Measurements from ENCODE around the gene FTO.

FTO gene

GRCh38 chr16:53756275-53756996 is 52.5 kb downstream of the FTO start:
- DNase-seq = no peak

- no peak for DNase-seq
These were observed 54.1 kb downstream of the FTO start for GRCh38 chr16:53757971-53758609.

DNA sequence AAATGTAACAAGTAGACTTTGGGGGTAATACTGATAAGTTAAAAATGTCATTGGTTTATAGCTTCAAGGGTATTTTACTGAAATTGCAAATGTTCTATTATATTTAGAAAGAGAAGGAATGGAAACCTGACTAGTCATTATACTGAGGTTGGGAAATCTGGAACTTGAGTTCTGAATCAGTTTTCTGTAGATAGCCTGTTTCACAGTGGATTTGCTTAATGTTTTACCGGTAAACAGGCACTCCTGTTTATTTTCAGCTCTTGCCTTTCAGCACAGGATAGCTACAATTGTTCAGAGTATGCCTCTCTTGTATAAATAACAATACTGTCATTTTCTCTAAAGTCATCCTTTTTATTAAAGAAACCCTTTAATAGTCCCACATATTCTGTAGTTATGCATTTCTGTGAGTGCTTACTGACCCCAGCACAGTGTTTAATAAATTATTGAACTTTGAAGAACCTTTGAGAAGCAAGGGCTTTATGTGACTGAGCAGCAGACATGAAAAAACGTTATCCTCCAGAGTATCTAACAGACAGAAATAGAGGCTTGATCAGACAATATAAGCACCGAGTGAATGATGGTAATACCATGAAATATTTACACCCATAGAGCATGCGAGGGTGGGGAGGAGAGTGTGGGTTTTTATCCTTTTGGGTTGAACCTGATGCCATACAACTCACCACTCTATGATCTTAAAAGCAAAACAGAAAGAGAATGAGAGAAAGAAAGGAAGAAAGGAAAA is 58.2 kb downstream of the FTO start:
- no peak for DNase-seq

GRCh38 chr16:53766304-53767016 is 62.5 kb downstream of the FTO start:
- DNase-seq = no peak

- DNase-seq = no peak
These were observed 64.2 kb downstream of the FTO start for GRCh38 chr16:53768167-53768566.

DNA sequence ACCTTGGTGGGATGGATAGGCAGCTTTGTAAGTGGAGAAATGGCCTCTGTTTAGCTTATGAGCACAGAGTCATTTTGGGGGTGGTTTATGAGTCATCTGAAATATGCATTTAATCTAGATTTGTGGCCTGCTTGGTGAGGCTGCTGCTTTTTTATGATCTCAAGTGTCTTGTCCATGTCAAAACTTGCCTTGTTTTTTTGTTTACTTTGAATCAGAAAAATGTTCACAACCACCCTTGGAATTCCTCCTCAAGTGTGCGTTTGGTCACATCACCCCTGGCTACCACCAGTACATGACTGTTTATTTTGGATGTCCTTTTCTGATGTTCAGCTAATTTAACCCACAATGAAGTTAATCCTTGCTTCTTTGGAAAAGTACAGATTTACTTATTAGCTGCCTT is 64.6 kb downstream of the FTO start:
- no peak for DNase-seq

DNA sequence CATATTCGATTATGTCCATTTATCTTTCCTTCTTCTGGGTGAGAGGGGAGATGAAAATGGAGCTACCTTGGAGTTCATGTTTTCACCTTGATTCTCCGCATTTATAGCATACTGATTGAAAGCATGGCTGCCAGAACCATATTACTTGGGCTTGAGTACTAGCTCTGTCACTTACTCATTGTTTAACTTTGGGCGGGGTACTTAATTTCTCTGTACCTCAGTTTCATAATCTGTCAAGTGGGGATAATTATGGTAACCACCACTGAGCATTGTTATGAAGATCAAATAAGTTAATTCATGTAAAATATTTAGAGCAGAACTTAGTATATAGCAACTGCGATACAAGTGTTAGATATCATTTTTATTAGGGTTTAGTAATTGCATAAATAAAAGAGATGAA is 65.2 kb downstream of the FTO start:
- DNase-seq = no peak

DNA sequence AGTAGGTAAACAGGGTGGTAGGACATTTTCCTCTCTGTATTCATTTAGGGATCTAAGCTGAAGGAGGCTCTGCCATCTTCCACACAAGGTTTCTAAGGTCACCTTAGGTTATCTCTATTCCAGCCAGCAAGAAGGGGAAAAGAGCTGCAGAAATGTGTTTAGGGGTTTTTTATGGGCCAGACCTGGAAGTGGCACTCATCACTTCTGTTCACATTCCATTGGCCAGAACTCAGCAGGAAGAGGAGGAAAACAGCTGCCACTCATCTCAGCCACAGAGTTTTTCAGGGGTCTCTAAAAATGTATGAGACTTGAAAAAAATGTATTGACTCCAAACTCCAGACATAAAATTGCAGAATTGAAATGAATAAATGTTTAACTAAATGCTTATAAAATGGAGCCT is 65.8 kb downstream of the FTO start:
- DNase-seq = no peak

GRCh38 chr16:53770641-53771040 is 66.7 kb downstream of the FTO start:
- no peak for DNase-seq

DNA sequence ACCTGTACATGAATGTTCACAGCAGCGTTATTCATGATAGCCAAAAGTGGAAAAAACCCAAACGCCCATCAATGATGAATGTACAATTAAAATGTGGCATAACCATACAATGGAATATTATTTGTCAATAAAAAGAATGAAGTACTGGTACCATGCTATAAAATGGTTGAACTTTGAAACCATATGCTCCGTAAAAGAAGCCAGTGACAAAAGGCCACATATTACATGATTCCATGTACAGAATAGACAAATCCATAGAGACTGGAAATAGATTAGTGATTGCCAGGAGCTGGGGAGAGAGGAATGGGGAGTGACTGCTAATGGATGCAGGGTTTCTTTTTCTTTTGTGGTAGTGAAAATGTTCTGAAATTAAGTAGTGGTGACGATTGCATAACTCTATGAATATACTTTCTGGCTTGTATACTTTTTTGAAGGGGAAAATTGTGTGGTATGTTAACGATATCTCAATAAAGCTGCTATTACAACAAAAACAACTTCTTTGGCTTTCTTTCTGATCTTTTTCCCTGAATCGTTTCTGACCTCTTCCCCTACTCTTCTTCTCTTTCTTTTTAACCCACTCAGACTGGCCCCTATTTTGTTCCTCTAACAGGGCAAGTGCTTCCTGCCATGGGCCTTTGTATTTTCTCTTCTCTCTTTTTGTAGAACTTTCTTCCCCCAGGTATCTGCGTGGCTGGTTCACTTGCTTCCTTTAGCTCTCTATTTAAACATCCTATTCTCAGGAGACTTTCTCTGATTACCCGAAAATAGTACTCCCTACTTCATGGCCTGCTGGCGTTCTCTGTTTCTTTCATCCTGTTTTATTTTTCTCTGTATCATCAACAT is 67.9 kb downstream of the FTO start:
- DNase-seq = no peak

DNA sequence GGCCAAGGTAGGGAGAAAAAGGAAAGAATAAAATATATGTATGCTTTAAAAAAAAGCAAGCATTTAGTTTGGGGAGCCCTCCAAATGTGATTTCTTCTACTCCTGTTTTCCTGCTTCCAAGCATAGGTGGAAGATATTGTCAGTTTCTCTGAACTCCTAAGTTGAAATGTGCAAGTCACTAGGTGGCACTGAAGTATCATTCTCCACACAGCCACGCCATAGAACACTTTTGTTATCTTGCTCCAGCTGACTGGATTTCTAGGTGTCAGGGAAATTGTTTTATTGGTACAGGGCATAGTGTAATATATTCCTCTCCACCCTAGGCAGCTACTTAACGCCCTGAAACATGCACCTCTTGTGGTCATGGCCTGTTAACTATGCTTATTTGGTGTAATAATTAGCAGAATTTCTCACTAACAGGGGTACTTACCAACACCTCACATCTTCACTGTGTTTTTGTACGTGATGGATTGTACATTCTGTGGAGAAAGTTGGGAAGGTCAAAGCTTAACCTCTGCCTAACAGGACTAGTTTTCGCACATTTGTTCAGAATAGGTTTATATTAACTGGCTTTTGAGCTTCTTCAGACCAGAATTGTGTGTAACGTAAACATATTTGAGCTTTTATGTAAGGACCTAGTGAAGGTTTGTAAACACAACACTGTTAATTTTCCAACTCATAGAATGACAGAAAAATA is 69.3 kb downstream of the FTO start:
- no peak for DNase-seq

DNA sequence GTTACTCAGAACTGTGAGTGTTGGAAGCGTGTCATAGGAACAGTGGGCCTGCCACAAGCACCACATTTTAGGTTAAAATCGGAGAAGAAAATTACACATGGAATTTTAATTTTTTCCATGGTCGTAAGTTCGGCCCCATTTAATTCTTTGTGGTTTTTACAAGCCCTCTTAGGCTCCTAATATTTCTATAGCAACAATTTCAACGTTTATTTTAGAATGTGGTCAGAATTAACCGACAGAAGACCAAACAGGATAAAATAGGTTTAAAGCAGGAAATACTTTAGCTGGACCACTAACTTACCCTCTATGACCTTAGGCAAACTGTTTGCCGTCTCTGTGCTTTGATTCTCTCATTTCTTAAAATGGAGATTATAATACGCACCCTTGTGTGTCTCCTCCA is 69.9 kb downstream of the FTO start:
- no peak for DNase-seq

GRCh38 chr16:53775106-53775820 is 71.3 kb downstream of the FTO start:
- DNase-seq = no peak

GRCh38 chr16:53775821-53776431 is 72.0 kb downstream of the FTO start:
- no peak for DNase-seq

DNA sequence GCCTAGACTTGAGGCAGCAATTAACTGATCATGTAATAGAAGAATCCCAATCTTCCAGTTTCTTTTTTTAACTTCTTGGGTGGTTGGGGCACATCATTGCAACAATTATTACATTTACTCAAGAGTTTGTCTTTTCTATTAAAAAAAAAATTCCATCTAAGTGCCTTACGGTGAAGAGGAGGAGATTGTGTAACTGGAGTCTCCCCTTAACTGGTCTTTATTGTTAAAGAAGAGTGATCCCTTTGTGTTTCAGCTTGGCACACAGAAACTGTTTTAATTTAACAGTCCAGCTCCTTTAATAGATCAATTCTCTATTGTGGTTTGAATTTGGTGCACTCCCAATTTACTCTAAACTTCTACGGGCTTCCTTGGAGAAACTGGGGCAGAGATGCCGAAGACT is 75.2 kb downstream of the FTO start:
- no peak for DNase-seq

- DNase-seq = no peak
These were observed 76.1 kb downstream of the FTO start for GRCh38 chr16:53780051-53780450.

GRCh38 chr16:53781023-53781605 is 77.2 kb downstream of the FTO start:
- no peak for DNase-seq

GRCh38 chr16:53782148-53782547 is 78.2 kb downstream of the FTO start:
- DNase-seq = no peak

- no peak for DNase-seq
These were observed 80.3 kb downstream of the FTO start for GRCh38 chr16:53784291-53784690.

DNA sequence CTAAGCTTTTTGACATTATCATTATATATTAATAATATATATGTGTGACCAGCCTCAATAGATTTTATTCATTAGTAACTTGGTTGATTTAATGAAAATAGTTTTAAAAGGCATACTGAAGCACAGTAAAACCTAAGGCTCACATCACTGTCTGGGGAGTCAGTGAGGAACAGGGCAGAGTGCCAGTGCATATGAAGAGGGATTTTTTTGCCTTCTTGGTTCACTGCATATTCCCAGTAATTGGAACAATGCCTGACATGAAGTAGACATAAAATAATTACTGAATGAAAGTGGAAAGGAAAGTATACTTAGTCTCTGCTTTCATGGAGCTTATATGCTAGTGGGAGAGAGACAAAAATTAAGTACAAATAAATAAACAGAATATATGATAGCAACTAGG is 81.1 kb downstream of the FTO start:
- no peak for DNase-seq
